ENCODE data around the gene TRAPPC6A.

Gene TRAPPC6A

GRCh38 chr19:45115809-45116615, 62.0 kb downstream of the TRAPPC6A start:
- no peak overlapping the region for H3K27ac ChIP-seq

GRCh38 chr19:45114116-45114515, 63.9 kb downstream of the TRAPPC6A start:
- H3K27ac ChIP-seq = no peak overlapping the region
- no peak for DNase-seq (ENCODE audit: low read depth, low spot score)

More at GRCh38 chr19:45115809-45116615, 62.0 kb downstream of the TRAPPC6A start:
- no peak for DNase-seq (ENCODE audit: low read depth, low spot score)

- no peak overlapping the region for H3K27ac ChIP-seq
- DNase-seq (ENCODE audit: low read depth, low spot score) = no peak
Measured at GRCh38 chr19:45113628-45114027, 64.4 kb downstream of the TRAPPC6A start.
